ENCODE data around the gene NDFIP1. TPM values are rescaled to one million over a fixed set of nuclear protein-coding genes. Genes with fewer than 3 reads are reported as not detected.
"Not testable (repeated sequence)": the region's sequence is repeated elsewhere in the genome, so short reads cannot be mapped to it uniquely, and the experiment has no call there.

Gene NDFIP1
- total RNA-seq, 1 donor from 2014 or later: 80.0 TPM

GRCh38 chr5:142154449-142154841 is 45.9 kb downstream of the NDFIP1 start:
- DNase-seq (ENCODE audit: low spot score): not testable (repeated sequence)

GRCh38 chr5:142156839-142157463 is 48.4 kb downstream of the NDFIP1 start:
- DNase-seq (ENCODE audit: low spot score): no peak

- no peak for DNase-seq (ENCODE audit: low spot score)
Measured at GRCh38 chr5:142159354-142159753, 50.8 kb downstream of the NDFIP1 start.

GRCh38 chr5:142164315-142164714 is 55.7 kb downstream of the NDFIP1 start:
- DNase-seq (ENCODE audit: low spot score): no peak

- DNase-seq (ENCODE audit: low spot score): no peak
Measured at GRCh38 chr5:142166754-142167153, 58.2 kb downstream of the NDFIP1 start.

GRCh38 chr5:142167458-142167857 is 58.9 kb downstream of the NDFIP1 start:
- DNase-seq (ENCODE audit: low spot score): no peak

- no peak for DNase-seq (ENCODE audit: low spot score)
Measured at GRCh38 chr5:142168365-142168764, 59.8 kb downstream of the NDFIP1 start.

GRCh38 chr5:142170254-142170953 is 61.8 kb downstream of the NDFIP1 start:
- DNase-seq (ENCODE audit: low spot score): no peak

GRCh38 chr5:142171270-142171669 is 62.7 kb downstream of the NDFIP1 start:
- no peak for DNase-seq (ENCODE audit: low spot score)

- no peak for DNase-seq (ENCODE audit: low spot score)
Measured at GRCh38 chr5:142175039-142175438, 66.5 kb downstream of the NDFIP1 start.

GRCh38 chr5:142175461-142176142 is 67.0 kb downstream of the NDFIP1 start:
- DNase-seq (ENCODE audit: low spot score): no peak

GRCh38 chr5:142176255-142176654 is 67.7 kb downstream of the NDFIP1 start:
- no peak for DNase-seq (ENCODE audit: low spot score)

- DNase-seq (ENCODE audit: low spot score): no peak
Measured at GRCh38 chr5:142178651-142179050, 70.1 kb downstream of the NDFIP1 start.

GRCh38 chr5:142179776-142180387 is 71.3 kb downstream of the NDFIP1 start:
- no peak for DNase-seq (ENCODE audit: low spot score)

GRCh38 chr5:142181096-142181495 is 72.5 kb downstream of the NDFIP1 start:
- DNase-seq (ENCODE audit: low spot score): no peak

- DNase-seq (ENCODE audit: low spot score): no peak
Measured at GRCh38 chr5:142181547-142182163, 73.1 kb downstream of the NDFIP1 start.

- no peak for DNase-seq (ENCODE audit: low spot score)
Measured at GRCh38 chr5:142182840-142183239, 74.3 kb downstream of the NDFIP1 start.

GRCh38 chr5:142183561-142183960 is 75.0 kb downstream of the NDFIP1 start:
- DNase-seq (ENCODE audit: low spot score): no peak

GRCh38 chr5:142184988-142185387 is 76.4 kb downstream of the NDFIP1 start:
- no peak for DNase-seq (ENCODE audit: low spot score)

GRCh38 chr5:142186514-142186856 is 77.9 kb downstream of the NDFIP1 start:
- DNase-seq (ENCODE audit: low spot score): no peak

- no peak for DNase-seq (ENCODE audit: low spot score)
Measured at GRCh38 chr5:142186857-142187594, 78.4 kb downstream of the NDFIP1 start.
